Sigmoid colon (tissue), 7 donors: ENCODE results near the gene UVRAG. TPM values are rescaled to one million over a fixed set of nuclear protein-coding genes. Genes with fewer than 3 reads are reported as not detected.

Experiments used
- DNase-seq: peaks from one replicate; pipeline ENCODE4 v3.0.0-alpha.2; 2019
- H3K27ac ChIP-seq, 4 donors: fragments of 200-600 bp; sonication (generic); one replicate each; pipeline ENCODE4 v1.5.1; 2016 to 2019; ENCODE audit warnings: mild to moderate bottlenecking in 1 of 4
- H3K27me3 ChIP-seq, 3 donors: fragments of 200-600 bp; sonication (generic); one replicate each; pipeline ENCODE4 v1.5.1; 2019; ENCODE audit warnings: mild to moderate bottlenecking in 1 of 3
- H3K36me3 ChIP-seq, 4 donors: fragments of 200-600 bp; sonication (generic); one replicate each; pipeline ENCODE4 v1.5.1; 2016 to 2019
- H3K4me1 ChIP-seq, 4 donors: fragments of 200-600 bp; sonication (generic); one replicate each; pipeline ENCODE4 v1.5.1; 2017 to 2019
- H3K4me3 ChIP-seq, 4 donors: fragments of 200-600 bp; sonication (generic); one replicate each; pipeline ENCODE4 v1.5.1; 2017 to 2019; ENCODE audit warnings: mild to moderate bottlenecking in 2 of 4, moderate library complexity in 1 of 4
- H3K9me3 ChIP-seq, 4 donors: fragments of 200-600 bp in 3 of 4; sonication (generic) in 3 of 4; one replicate each; pipeline versions ENCODE4 v1.5.1 to v1.6.1; 2013 to 2019
- EP300 ChIP-seq, 4 donors: sonication (generic); formaldehyde crosslinking; IDR thresholded peaks; one replicate each; pipeline ENCODE4 v1.6.1; 2017; ENCODE audit warnings: antibody characterized with exemption in 4 of 4
- POLR2A ChIP-seq, 2 donors: fragments of 450-650 bp; IDR thresholded peaks; one replicate each; pipeline ENCODE4 v1.6.1; 2016; ENCODE audit warnings: antibody characterized with exemption in 2 of 2, mild to moderate bottlenecking in 2 of 2, moderate library complexity in 2 of 2
- POLR2AphosphoS5 ChIP-seq, 4 donors: sonication (generic); formaldehyde crosslinking; IDR thresholded peaks; one replicate each; pipeline ENCODE4 v1.6.1; 2017; ENCODE audit warnings: antibody characterized with exemption in 4 of 4
- WGBS, 2 donors: extraction: QIAGEN DNeasy Blood & Tissue Kit; methylation state at CpG; one replicate each; pipeline ENCODE4 v1.1.7; 2013; 5-methylcytosine and 5-hydroxymethylcytosine counted together
- intact Hi-C: fragments of 100-400 bp; cut with DNase I; formaldehyde crosslinking; loops from one replicate; pipeline ENCODE4 v1.15.1; 2023
- polyA plus RNA-seq, 3 donors: library from polyadenylated mRNA; stranded (reverse); fragments of 200-250 nt; gene quantifications; one replicate each; pipeline ENCODE4 v1.2.3, GENCODE V29; 2013
- small RNA-seq, 3 donors: library from RNA; depleted of rRNA; stranded (forward); fragments of <200 nt; gene quantifications; one replicate each; pipeline ENCODE3, GENCODE V24; 2016
- total RNA-seq, 4 donors: library from RNA; depleted of rRNA; stranded (reverse); fragments of >200 nt; gene quantifications; one replicate each; pipeline ENCODE4 v1.1.0, GENCODE V29; 2016
- TF ChIP-seq, protein P1 (sequence below), 4 experiments: fragments of 450-650 bp in 3 of 4; fragments of 200-600 bp in 1 of 4; IDR thresholded peaks; one replicate each; pipeline ENCODE4 v1.5.1; 2016 to 2019; ENCODE audit warnings: antibody characterized with exemption in 4 of 4, mild to moderate bottlenecking in 3 of 4, moderate library complexity in 2 of 4
- donor health status: healthy with polysubstance abuse.
- donor health status: Bipolar disorder and iron deficiency.
- donor health status: healthy.

UVRAG gene
- total and polyA plus RNA-seq, 7 donors = 4.9 to 43.2 (median 29.3) TPM

DNA sequence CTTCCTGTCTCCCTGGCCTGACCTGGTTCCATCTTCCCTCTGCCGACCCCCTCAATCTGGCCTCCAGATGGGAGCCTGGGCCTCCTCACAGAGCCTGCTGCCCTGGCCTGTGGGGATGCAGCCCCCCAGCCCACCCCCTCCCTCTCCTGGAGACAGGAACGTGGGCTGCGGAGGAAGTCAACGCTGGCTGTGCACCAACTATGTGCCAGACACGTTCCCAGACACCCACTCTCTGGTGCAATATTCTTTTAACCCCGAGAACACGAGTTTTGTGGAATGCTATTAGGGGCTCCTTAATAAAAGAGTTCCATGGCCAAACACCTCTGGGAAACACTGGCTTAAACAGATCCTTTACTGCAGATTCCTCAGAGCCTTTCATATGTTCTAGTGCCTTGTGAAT is 375.4 kb downstream of the UVRAG start:
- no peak for DNase-seq
- TF ChIP-seq, protein P1, sequence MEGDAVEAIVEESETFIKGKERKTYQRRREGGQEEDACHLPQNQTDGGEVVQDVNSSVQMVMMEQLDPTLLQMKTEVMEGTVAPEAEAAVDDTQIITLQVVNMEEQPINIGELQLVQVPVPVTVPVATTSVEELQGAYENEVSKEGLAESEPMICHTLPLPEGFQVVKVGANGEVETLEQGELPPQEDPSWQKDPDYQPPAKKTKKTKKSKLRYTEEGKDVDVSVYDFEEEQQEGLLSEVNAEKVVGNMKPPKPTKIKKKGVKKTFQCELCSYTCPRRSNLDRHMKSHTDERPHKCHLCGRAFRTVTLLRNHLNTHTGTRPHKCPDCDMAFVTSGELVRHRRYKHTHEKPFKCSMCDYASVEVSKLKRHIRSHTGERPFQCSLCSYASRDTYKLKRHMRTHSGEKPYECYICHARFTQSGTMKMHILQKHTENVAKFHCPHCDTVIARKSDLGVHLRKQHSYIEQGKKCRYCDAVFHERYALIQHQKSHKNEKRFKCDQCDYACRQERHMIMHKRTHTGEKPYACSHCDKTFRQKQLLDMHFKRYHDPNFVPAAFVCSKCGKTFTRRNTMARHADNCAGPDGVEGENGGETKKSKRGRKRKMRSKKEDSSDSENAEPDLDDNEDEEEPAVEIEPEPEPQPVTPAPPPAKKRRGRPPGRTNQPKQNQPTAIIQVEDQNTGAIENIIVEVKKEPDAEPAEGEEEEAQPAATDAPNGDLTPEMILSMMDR (IDR thresholded peaks at IDR 0.05) = no peak
- TF ChIP-seq POLR2AphosphoS5 (IDR thresholded peaks at IDR 0.05) (no peak), EP300 (IDR thresholded peaks at IDR 0.05) (no peak), POLR2A (IDR thresholded peaks at IDR 0.05) (no peak)
- Histone ChIP-seq H3K27me3 (peaks cover 0 to 3% (median 0%) of the 10 kb centered on the region in 3 donors), H3K9me3 (no peaks in the 10 kb centered on the region), H3K4me1 (peaks cover 0 to 17% (median 9%) of the 10 kb centered on the region in 4 donors), H3K4me3 (no peak overlapping the region), H3K36me3 (no peaks in the 10 kb centered on the region), H3K27ac (no peak overlapping the region)
- 57 to 85% methylated on average over 7 of the region's 7 CpGs for WGBS, 2 donors
- intact Hi-C loops = no loop called here

Small RNAs within 50 kb of the gene (small RNA-seq; reads per million reads assigned to genes)
- gene RF00019 (0 reads per million in 3 donors), gene RNA5SP344 (0 reads per million in 3 donors)

Other genes with a start within 250 kb of the UVRAG start
- gene MAP6, start 146.2 kb upstream of the UVRAG start, total RNA-seq = 10 to 100 TPM in 3 of 4 donors, 1 to 10 TPM in 1; 6.7 to 24.9 (median 16.6) TPM
- gene MAP6, start 146.2 kb upstream of the UVRAG start, polyA plus RNA-seq = 1 to 10 TPM in 1 of 3 donors, under 1 TPM in 1, not detected in 1; 0.60 to 2.0 TPM
- under 1 TPM in 1 of 4 donors, not detected in 3; 0.36 TPM for gene MOGAT2, start 97.4 kb upstream of the UVRAG start, total RNA-seq
- 10 to 100 TPM; 26.4 to 98.5 (median 28.2) TPM for gene MOGAT2, start 97.4 kb upstream of the UVRAG start, polyA plus RNA-seq
- 10 to 100 TPM in 1 of 4 donors, 1 to 10 TPM in 1, under 1 TPM in 2; 0.55 to 20.3 (median 0.92) TPM for gene DGAT2, start 46.4 kb upstream of the UVRAG start, total RNA-seq
- gene DGAT2, start 46.4 kb upstream of the UVRAG start, polyA plus RNA-seq = 10 to 100 TPM in 1 of 3 donors, 1 to 10 TPM in 2; 1.2 to 16.5 (median 3.6) TPM